ENCODE data around the gene MKLN1.

The MKLN1 gene

DNA sequence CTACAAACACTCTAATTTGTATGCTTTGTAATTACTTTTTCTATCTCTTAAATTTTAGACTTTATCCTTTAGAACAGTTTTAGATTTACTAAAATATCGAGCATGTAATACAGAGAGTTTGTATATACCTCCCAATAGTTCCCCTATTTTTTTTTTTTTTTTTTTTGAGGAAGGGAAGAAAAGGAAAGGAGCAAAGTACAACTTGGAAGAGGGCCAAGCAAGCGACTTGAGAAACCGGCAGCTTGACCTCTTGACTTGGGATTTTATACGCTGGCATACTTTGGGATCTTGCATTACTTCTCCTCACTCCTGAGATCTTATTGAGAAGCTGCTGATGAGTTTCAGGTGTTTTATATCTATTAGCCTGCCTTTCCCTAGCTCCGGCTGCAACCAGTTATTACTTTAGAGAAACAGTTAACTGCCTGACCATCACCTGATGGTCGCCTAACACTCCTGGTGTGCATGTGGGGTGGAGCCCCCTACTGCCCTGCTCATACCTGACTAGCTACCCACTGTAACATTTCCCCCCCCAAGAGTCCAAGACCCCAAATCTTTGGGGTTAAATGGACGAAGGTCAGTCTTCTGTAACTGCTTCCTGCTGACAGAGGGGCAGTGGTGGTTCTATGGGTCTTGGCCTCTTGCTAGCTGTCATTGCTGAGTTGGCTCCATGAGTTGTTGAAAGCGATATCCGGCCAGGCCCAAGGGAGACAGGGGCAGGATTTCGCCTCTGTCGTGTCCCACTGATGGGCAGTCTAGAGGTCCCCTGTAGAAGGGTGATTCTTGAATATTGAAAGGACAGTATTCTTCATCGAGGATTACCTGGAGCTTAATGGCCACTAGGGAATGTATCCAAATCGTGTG lies 28.5 kb downstream of the MKLN1 start:
- no peak for DNase-seq

DNA sequence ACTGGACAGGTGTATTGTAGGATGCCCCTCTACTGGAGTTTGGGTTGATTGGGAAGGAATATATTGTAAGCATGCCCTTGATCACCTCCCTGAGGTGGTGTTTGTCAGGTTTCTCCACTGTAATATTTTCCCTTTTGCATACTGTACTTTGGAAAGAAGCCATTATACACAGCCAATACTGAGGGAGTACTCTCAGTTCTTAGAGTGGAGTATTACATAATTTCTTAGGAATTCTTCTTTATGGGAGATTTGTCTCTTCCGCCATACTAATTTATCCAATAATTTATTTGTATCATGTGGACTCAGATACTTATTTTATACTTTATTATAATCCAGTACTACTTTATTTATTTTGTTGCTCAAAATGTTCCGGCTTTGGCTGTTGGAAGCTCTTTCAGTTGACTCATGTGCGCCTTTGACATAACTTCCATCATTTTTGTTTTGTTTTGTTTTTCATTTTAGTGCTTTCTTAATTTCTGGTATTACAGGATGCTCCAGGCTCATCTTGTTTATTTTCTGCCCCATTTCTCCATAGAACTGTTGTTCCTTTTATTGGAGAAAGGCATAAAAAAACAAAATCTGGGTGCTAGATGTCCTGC lies 29.7 kb downstream of the MKLN1 start:
- no peak for DNase-seq

- no peak for DNase-seq
Measured at GRCh38 chr7:131358636-131359035, 31.0 kb downstream of the MKLN1 start.

GRCh38 chr7:131359136-131359776 lies 31.6 kb downstream of the MKLN1 start:
- no peak for DNase-seq

GRCh38 chr7:131363719-131364118 lies 36.0 kb downstream of the MKLN1 start:
- no peak for DNase-seq

DNA sequence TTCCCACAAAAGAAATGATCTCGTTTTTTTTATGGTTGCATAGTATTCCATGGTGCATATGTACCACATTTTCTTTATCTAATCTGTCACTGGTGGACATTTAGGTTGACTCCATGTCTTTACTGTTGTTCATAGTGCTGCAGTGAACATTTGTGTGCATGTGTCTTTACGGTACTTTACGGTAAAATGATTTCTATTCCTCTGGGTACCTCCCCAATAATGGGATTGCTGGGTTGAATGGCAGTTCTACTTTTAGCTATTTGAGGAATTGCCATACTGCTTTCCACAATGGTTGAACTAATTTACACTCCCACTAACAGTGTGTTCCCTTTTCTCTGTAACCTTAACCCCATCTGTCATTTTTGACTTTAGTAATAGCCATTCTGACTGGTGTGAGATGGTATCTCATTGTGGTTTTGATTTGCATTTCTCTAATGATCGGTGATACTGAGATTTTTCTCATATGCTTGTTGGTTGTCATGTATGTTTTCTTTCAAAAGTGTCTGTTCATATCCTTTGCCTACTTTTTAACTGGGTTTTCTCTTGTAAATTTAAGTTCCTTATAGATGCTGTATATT lies 37.2 kb downstream of the MKLN1 start:
- no peak for DNase-seq

DNA sequence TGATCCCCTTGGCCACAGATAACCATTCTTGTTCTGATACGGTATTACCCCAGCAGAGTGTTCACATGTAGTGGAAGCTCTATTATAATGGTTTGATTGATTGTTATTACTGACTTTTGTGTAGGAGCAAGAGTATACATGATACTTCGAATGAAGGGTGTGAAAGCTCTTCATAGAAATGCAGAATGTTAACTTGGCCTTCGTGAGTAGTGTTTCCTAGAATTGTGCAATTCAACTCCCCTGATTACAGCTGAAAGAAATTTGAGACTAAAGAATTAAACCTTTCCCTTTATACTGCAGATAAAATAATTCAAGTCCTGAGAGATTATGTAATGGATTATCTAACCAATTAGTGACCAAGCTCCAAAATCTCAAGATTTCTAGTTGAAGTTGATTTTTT lies 38.2 kb downstream of the MKLN1 start:
- DNase-seq: no peak

DNA sequence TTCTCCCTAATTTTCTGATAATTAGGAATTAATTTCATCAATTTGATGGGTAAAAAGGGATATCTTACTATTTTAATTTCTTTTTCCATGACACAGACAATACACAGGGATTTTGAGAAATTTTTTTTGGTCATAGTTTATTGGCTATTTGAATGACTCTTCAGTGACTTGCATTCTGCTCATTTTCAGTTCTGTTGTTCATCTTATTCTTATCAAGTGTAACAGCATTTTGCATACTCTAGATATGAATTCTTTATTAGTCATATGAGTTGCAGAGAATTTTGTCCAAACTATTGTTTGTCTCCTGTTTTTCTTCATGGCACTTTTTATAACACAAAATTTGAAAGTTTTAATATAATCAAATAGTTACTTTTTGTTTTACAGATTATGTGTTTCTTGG lies 41.7 kb downstream of the MKLN1 start:
- no peak for DNase-seq

DNA sequence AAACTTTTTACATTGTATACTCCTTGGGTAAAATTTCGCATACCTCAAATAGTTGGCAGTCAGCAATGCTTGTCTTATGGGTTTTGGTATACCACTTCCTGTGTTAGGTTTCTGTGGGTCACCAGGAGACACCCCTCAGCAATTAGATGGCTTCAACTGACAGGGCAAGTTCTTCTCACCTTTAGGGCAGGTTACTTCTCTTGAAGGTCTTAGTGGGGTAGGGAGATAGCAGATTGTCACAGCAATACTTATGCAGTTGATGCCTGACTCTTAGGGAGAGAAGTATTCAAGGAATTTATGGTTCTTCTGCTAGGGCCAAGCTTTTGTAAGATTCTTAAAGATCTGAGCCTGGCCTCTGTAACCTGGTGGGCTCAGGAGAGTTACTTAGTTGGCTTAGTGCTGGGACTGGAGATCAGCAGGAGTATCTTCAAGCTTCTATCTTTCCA lies 42.9 kb downstream of the MKLN1 start:
- DNase-seq: no peak

DNA sequence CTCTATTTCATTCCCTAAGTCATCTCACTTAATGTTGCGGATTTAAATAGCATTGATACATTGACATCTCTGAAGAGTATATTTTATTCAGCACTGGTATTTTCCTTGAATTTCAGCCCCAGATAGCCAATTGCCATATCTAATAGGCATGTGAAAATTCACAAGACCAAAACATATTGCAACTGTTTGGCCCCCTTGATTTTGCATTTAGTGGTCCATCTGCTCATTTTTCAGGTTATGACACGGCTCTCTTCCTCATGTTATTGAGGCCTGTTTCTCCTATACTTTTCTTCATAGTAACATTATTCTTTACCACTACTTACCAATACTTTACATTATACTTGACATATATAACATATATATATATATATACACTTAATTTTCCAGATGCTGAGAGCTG lies 43.7 kb downstream of the MKLN1 start:
- DNase-seq: no peak

- DNase-seq: no peak
Measured at GRCh38 chr7:131372554-131372953, 44.9 kb downstream of the MKLN1 start.

DNA sequence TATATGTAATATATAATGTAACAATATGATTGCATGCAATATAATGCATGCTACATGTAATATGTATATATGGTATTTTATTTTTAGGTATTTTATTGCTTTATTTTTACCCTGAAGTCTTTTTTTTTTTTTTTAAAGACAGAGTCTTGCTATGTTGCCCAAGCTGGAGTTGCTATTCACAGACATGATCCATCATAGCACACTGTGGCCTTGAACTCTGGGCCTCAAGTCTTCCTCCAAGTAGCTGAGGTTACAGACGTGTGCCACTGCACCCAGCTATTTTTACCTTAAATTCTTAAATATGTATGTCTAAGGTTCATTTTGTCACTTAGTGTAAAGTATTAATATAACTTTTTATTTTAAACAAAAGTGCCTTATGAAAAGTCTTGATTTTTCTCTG lies 47.1 kb downstream of the MKLN1 start:
- no peak for DNase-seq

GRCh38 chr7:131381069-131381838 lies 53.6 kb downstream of the MKLN1 start:
- no peak for DNase-seq

DNA sequence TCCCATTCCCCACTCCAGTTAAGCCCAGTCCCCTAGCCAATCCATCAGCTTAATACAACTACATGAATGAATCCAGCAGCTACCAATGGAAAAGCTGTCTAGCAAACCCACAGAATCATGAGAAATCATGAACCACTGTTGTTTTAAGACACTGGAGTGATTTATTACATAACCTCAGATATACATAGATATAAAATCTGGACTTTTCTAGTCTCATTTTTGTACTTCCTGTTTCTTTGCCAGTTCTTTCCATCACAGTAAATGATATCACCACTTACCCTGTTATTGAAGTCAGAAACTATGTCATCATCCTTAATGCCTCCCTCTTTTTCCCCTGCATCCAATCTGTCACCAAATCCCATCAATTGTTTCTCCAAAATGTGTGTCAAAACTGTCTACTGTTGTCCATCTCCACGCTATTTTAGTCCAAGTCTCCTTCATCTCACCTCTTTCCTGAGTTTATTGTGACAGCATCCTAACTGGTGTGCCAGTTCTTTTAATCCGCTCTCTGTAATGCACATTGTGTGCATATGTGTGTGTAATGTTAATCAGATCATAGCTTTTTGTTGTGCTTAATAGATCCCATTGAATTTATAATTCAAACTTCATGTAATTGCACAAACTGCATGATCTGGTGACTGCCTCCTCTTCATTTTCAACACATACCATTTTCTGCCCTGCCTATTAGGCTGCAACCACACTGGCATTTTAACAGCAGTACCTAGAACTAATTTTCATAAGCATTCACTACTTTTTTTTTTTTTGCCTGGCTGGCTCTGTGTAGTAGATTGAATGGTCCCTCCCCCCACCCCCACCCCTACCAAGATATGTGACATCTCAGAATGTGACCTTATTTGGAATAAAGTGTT lies 56.0 kb downstream of the MKLN1 start:
- no peak for DNase-seq

GRCh38 chr7:131384286-131384635 lies 56.6 kb downstream of the MKLN1 start:
- DNase-seq: no peak

DNA sequence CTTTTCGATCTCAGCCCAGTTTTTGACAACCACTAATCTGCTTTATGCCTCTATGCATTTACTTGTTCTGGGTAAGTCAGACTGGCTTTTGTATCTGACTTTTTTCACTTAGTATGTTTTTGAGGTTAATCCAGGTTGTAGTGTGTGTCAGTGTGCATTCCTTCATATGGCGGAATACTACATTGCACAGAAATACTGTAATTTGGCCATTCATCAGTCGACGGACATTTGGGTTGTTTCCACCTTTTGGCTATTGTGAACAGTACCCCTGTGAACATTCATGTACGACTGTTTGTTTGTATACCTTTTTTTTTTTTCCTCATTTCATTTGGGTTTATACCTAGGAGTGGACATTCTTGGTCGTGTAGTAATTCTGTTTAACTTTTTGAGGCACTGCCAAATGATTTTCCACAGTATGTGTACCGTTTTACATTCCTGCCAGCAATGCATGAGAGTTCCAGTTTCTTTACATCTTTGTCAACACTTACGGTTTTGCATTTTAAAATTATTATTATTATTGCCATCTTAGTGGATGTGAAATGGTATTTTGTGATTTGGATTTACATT lies 57.4 kb downstream of the MKLN1 start:
- DNase-seq: no peak

GRCh38 chr7:131388126-131388525 lies 60.5 kb downstream of the MKLN1 start:
- DNase-seq: no peak

GRCh38 chr7:131390275-131390674 lies 62.6 kb downstream of the MKLN1 start:
- no peak for DNase-seq

- DNase-seq: no peak
Measured at GRCh38 chr7:131391145-131391544, 63.5 kb downstream of the MKLN1 start.

- no peak for DNase-seq
Measured at GRCh38 chr7:131400681-131401176, 73.1 kb downstream of the MKLN1 start.

DNA sequence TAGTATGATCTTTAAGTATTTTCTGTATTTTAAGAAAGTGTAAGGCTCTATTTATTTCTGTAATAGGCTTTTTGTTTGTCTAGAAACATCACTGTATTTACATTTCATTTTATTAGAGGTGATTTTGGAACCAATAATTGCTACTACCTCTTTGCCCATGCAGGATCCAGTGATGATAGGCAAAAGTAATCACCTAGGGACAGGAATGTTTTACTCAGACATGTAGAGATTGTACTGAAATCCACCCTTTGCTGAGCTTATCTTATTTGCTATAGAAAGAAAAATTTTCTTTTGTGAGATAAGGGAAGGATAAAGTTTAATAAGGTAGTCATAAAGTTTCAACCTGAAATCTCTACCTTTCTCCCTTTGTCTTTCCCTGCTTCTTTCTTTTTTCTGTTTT lies 73.5 kb downstream of the MKLN1 start:
- DNase-seq: no peak
